Activated T-helper 1 cell treated with anti-CD3 and anti-CD28 coated beads, Interleukin-12 subunit alpha, Interleukin-12 subunit beta, Interleukin-2, Interleukin-4 antibody, amounts not matched to agents 30 ng/mL and 10 ng/mL and 1 ng/mL, durations not matched to agents 14 hours and 24 hours and 36 hours (primary cell): ENCODE measurements around the gene PUM1. TPM values are rescaled to one million over a fixed set of nuclear protein-coding genes. Genes with fewer than 3 reads are reported as not detected.
A peak's percentile ranks its signal among the peaks of the same experiment; 100 is the strongest.

ENCODE experiments used
- DNase-seq: peaks from one replicate; pipeline ENCODE4 v3.0.0; 2021; ENCODE audit warnings: low spot score
- H3K27ac Mint-ChIP-seq: one replicate; pipeline ENCODE4 v1.8.0; 2021; ENCODE audit warnings: mild to moderate bottlenecking, mixed read lengths
- H3K27me3 Mint-ChIP-seq: one replicate; pipeline ENCODE4 v1.8.0; 2022; ENCODE audit warnings: mild to moderate bottlenecking, moderate library complexity, mixed read lengths; ENCODE audit not compliant: insufficient read depth
- H3K36me3 Mint-ChIP-seq: one replicate; pipeline ENCODE4 v1.8.0; 2021; ENCODE audit warnings: low read depth, mixed read lengths
- H3K4me1 Mint-ChIP-seq: one replicate; pipeline ENCODE4 v1.8.0; 2021; ENCODE audit warnings: low read depth, mixed read lengths
- H3K4me3 Mint-ChIP-seq: one replicate; pipeline ENCODE4 v1.8.0; 2021; ENCODE audit warnings: mild to moderate bottlenecking, moderate library complexity, mixed read lengths
- H3K9me3 Mint-ChIP-seq: one replicate; pipeline ENCODE4 v1.8.0; 2021; ENCODE audit warnings: mixed read lengths
- intact Hi-C: fragments of 100-400 bp; cut with micrococcal nuclease; formaldehyde crosslinking; loops from one replicate; pipeline ENCODE4 v1.15.1; 2024
- total RNA-seq: library from RNA; stranded (reverse); gene quantifications from 2 replicates; pipeline ENCODE4 v1.2.3, GENCODE V29; 2022

PUM1 gene
- total RNA-seq, 1 donor from 2014 or later, result 130 TPM

GRCh38 chr1:30995990-30996612 lies 69.4 kb downstream of the PUM1 start:
- peaks cover 33% of the 10 kb centered on the region for H3K4me1 Mint-ChIP-seq
- no peaks in the 10 kb centered on the region for H3K9me3 Mint-ChIP-seq
- DNase-seq, result no peak
- intact Hi-C loops, result no loop called here
- peaks cover 53% of the 10 kb centered on the region for H3K36me3 Mint-ChIP-seq
- H3K27ac Mint-ChIP-seq, result no peak overlapping the region
- no peak overlapping the region for H3K4me3 Mint-ChIP-seq
- no peaks in the 10 kb centered on the region for H3K27me3 Mint-ChIP-seq

- Mint-ChIP-seq H3K4me3 (no peak overlapping the region), H3K36me3 (peaks cover 58% of the 10 kb centered on the region), H3K27ac (no peak overlapping the region), H3K4me1 (peaks cover 42% of the 10 kb centered on the region), H3K27me3 (no peaks in the 10 kb centered on the region), H3K9me3 (peaks cover 6% of the 10 kb centered on the region)
- intact Hi-C loops, result no loop called here
- no peak for DNase-seq
These were observed 73.5 kb downstream of the PUM1 start for GRCh38 chr1:30991862-30992606.

- Mint-ChIP-seq H3K9me3 (peaks cover 6% of the 10 kb centered on the region), H3K27me3 (no peaks in the 10 kb centered on the region), H3K4me3 (no peak overlapping the region), H3K27ac (no peak overlapping the region), H3K4me1 (peaks cover 42% of the 10 kb centered on the region), H3K36me3 (peaks cover 50% of the 10 kb centered on the region)
- no peak for DNase-seq
- intact Hi-C loops, result no loop called here
These were observed 74.9 kb downstream of the PUM1 start for GRCh38 chr1:30990591-30990990.

GRCh38 chr1:30988045-30988444 lies 77.5 kb downstream of the PUM1 start:
- Mint-ChIP-seq H3K27me3 (no peaks in the 10 kb centered on the region), H3K4me1 (peaks cover 44% of the 10 kb centered on the region), H3K9me3 (peaks cover 6% of the 10 kb centered on the region), H3K27ac (peak overlapping the region; percentile 1), H3K4me3 (no peak overlapping the region), H3K36me3 (peaks cover 40% of the 10 kb centered on the region)
- DNase-seq, result no peak
- intact Hi-C loops, result no loop called here

- Mint-ChIP-seq H3K4me3 (no peak overlapping the region), H3K9me3 (peaks cover 6% of the 10 kb centered on the region), H3K27ac (no peak overlapping the region), H3K4me1 (peaks cover 45% of the 10 kb centered on the region), H3K36me3 (peaks cover 40% of the 10 kb centered on the region), H3K27me3 (no peaks in the 10 kb centered on the region)
- intact Hi-C loops, result no loop called here
- DNase-seq, result no peak
These were observed 78.8 kb downstream of the PUM1 start for GRCh38 chr1:30986755-30987154.

- no peak overlapping the region for H3K27ac Mint-ChIP-seq
- intact Hi-C loops, result no loop called here
- H3K36me3 Mint-ChIP-seq, result peaks cover 36% of the 10 kb centered on the region
These were observed 80.5 kb downstream of the PUM1 start for GRCh38 chr1:30984991-30985503.

GRCh38 chr1:30984165-30984889 lies 81.2 kb downstream of the PUM1 start:
- intact Hi-C loops, result no loop called here
- Mint-ChIP-seq H3K4me3 (no peak overlapping the region), H3K27me3 (no peaks in the 10 kb centered on the region), H3K27ac (no peak overlapping the region), H3K9me3 (no peaks in the 10 kb centered on the region), H3K36me3 (peaks cover 37% of the 10 kb centered on the region), H3K4me1 (peaks cover 47% of the 10 kb centered on the region)
- DNase-seq, result no peak

More at GRCh38 chr1:30984991-30985503, 80.5 kb downstream of the PUM1 start:
- peaks cover 46% of the 10 kb centered on the region for H3K4me1 Mint-ChIP-seq
- DNase-seq, result no peak
- peaks cover 3% of the 10 kb centered on the region for H3K9me3 Mint-ChIP-seq
- H3K27me3 Mint-ChIP-seq, result no peaks in the 10 kb centered on the region
- H3K4me3 Mint-ChIP-seq, result no peak overlapping the region

GRCh38 chr1:30982937-30983336 lies 82.6 kb downstream of the PUM1 start:
- H3K27me3 Mint-ChIP-seq, result no peaks in the 10 kb centered on the region
- DNase-seq, result no peak
- no peak overlapping the region for H3K27ac Mint-ChIP-seq
- no peaks in the 10 kb centered on the region for H3K9me3 Mint-ChIP-seq
- no peak overlapping the region for H3K4me3 Mint-ChIP-seq
- peaks cover 48% of the 10 kb centered on the region for H3K4me1 Mint-ChIP-seq
- intact Hi-C loops, result no loop called here
- peaks cover 42% of the 10 kb centered on the region for H3K36me3 Mint-ChIP-seq

GRCh38 chr1:30982431-30982830 lies 83.1 kb downstream of the PUM1 start:
- peak overlapping the region; percentile 26 for H3K27ac Mint-ChIP-seq
- DNase-seq, result no peak
- intact Hi-C loops, result no loop called here
- H3K36me3 Mint-ChIP-seq, result peaks cover 46% of the 10 kb centered on the region
- no peaks in the 10 kb centered on the region for H3K27me3 Mint-ChIP-seq
- no peak overlapping the region for H3K4me3 Mint-ChIP-seq
- peaks cover 53% of the 10 kb centered on the region for H3K4me1 Mint-ChIP-seq
- no peaks in the 10 kb centered on the region for H3K9me3 Mint-ChIP-seq

GRCh38 chr1:30981172-30981571 lies 84.3 kb downstream of the PUM1 start:
- Mint-ChIP-seq H3K4me1 (peaks cover 66% of the 10 kb centered on the region), H3K27ac (no peak overlapping the region), H3K4me3 (no peak overlapping the region), H3K36me3 (peaks cover 56% of the 10 kb centered on the region), H3K27me3 (no peaks in the 10 kb centered on the region), H3K9me3 (no peaks in the 10 kb centered on the region)
- intact Hi-C loops, result no loop called here
- no peak for DNase-seq

- peak overlapping the region; percentile 42 for H3K27ac Mint-ChIP-seq
- intact Hi-C loops, result no loop called here
- no peaks in the 10 kb centered on the region for H3K9me3 Mint-ChIP-seq
- no peak for DNase-seq
- peaks cover 53% of the 10 kb centered on the region for H3K4me1 Mint-ChIP-seq
- no peak overlapping the region for H3K4me3 Mint-ChIP-seq
- peaks cover 60% of the 10 kb centered on the region for H3K36me3 Mint-ChIP-seq
- H3K27me3 Mint-ChIP-seq, result no peaks in the 10 kb centered on the region
These were observed 88.0 kb downstream of the PUM1 start for GRCh38 chr1:30977511-30977910.

GRCh38 chr1:30977105-30977504 lies 88.4 kb downstream of the PUM1 start:
- Mint-ChIP-seq H3K27ac (peak overlapping the region; percentile 42), H3K27me3 (no peaks in the 10 kb centered on the region), H3K36me3 (peaks cover 56% of the 10 kb centered on the region), H3K4me1 (peaks cover 49% of the 10 kb centered on the region), H3K9me3 (no peaks in the 10 kb centered on the region), H3K4me3 (no peak overlapping the region)
- DNase-seq, result no peak
- intact Hi-C loops, result no loop called here

GRCh38 chr1:30976143-30976542 lies 89.4 kb downstream of the PUM1 start:
- Mint-ChIP-seq H3K27me3 (no peaks in the 10 kb centered on the region), H3K36me3 (peaks cover 56% of the 10 kb centered on the region), H3K27ac (no peak overlapping the region), H3K4me3 (no peak overlapping the region), H3K4me1 (peaks cover 45% of the 10 kb centered on the region), H3K9me3 (no peaks in the 10 kb centered on the region)
- intact Hi-C loops, result no loop called here
- DNase-seq, result no peak
